OCI-LY3 (cell line): ENCODE data around the gene EAF2.

ENCODE experiments used
- EZH2phosphoT487 ChIP-seq: fragments of 200-600 bp; shearing (Covaris generic); IDR thresholded peaks from 2 replicates; pipeline ENCODE4 v1.6.1; 2018; ENCODE audit warnings: antibody characterized with exemption, mixed run types, low read depth
- TF ChIP-seq, protein P1 (sequence below): fragments of 200-600, 300-600 bp; sonication (generic); IDR thresholded peaks from 2 replicates; pipeline ENCODE4 v1.5.1; 2014; ENCODE audit warnings: antibody characterized with exemption, low read length, low read depth

GRCh38 chr3:121870717-121871116 lies 35.7 kb downstream of the EAF2 start:
- TF ChIP-seq, protein P1, sequence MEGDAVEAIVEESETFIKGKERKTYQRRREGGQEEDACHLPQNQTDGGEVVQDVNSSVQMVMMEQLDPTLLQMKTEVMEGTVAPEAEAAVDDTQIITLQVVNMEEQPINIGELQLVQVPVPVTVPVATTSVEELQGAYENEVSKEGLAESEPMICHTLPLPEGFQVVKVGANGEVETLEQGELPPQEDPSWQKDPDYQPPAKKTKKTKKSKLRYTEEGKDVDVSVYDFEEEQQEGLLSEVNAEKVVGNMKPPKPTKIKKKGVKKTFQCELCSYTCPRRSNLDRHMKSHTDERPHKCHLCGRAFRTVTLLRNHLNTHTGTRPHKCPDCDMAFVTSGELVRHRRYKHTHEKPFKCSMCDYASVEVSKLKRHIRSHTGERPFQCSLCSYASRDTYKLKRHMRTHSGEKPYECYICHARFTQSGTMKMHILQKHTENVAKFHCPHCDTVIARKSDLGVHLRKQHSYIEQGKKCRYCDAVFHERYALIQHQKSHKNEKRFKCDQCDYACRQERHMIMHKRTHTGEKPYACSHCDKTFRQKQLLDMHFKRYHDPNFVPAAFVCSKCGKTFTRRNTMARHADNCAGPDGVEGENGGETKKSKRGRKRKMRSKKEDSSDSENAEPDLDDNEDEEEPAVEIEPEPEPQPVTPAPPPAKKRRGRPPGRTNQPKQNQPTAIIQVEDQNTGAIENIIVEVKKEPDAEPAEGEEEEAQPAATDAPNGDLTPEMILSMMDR, result no peak
- TF ChIP-seq EZH2phosphoT487, result no peak
